Measurements from ENCODE around the gene AK1. TPM values are rescaled to one million over a fixed set of nuclear protein-coding genes. Genes with fewer than 3 reads are reported as not detected.

The AK1 gene
- total and polyA plus RNA-seq, 10 of the 15 experiments (the other 5 are each of a cell fraction or from before 2014, with no cell fraction given) = 0.23 to 3.1 (median 1.8) TPM

- TF ChIP-seq, protein P1, sequence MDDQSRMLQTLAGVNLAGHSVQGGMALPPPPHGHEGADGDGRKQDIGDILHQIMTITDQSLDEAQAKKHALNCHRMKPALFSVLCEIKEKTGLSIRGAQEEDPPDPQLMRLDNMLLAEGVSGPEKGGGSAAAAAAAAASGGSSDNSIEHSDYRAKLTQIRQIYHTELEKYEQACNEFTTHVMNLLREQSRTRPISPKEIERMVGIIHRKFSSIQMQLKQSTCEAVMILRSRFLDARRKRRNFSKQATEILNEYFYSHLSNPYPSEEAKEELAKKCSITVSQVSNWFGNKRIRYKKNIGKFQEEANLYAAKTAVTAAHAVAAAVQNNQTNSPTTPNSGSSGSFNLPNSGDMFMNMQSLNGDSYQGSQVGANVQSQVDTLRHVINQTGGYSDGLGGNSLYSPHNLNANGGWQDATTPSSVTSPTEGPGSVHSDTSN (IDR thresholded peaks at IDR 0.05; ENCODE audit: insufficient replicate concordance, low read depth, low read length) = no peak
- TF ChIP-seq TAF1 (IDR thresholded peaks at IDR 0.05; ENCODE audit: borderline replicate concordance, low read depth, low read length) = no peak
- TF ChIP-seq ZZZ3 (IDR thresholded peaks at IDR 0.05; ENCODE audit: control insufficient read depth, insufficient read length, low read depth) = no peak
- no peak for TF ChIP-seq RB1 (IDR thresholded peaks at IDR 0.05; ENCODE audit: borderline replicate concordance)
- no peak for TF ChIP-seq NR2F1 (conservative IDR thresholded peaks at IDR 0.05)
- TF ChIP-seq TCF7 (IDR thresholded peaks at IDR 0.05; ENCODE audit: borderline replicate concordance) = no peak
Observed at GRCh38 chr9:127857278-127857677, 20.2 kb downstream of the AK1 start (continued).

DNA sequence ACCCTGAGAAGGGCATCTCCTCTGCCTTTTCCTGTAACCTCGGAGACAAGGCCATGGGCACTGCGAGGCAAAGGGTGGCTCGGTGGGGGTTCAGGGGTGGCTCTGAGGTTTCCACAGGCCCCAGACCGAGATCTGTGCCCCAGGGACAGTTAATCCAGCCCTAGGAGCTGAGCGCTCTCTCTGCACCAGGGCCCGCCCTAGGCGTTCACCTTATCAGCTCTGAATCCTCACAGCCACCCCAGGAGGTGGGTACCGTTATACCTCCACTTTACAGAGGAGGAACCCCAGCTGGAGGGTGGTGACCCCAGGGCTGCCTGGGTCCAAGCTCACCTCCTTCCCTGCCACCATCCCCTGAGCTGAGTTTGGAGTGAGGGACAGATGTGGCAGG, 20.8 kb downstream of the AK1 start:
- Histone ChIP-seq H3K79me2 (ENCODE audit: control insufficient read depth, insufficient read depth, low read length) (peaks cover 8% of the 10 kb centered on the region), H2AFZ (ENCODE audit: control insufficient read depth, low read depth, low read length) (no peak overlapping the region), H3K9ac (ENCODE audit: control insufficient read depth, insufficient read depth, low read length) (no peak overlapping the region), H3K4me3 (no peak overlapping the region), H3K36me3 (ENCODE audit: control insufficient read depth in 2 of 2, insufficient read depth in 2 of 2, low read length in 1 of 2) (no peaks in the 10 kb centered on the region), H3K27ac (ENCODE audit: control insufficient read depth, insufficient read depth) (no peak overlapping the region), H3K27me3 (replicated peaks in 1 of 2; ENCODE audit: control insufficient read depth in 2 of 2, insufficient read depth in 2 of 2, low read length in 1 of 2) (no peaks in the 10 kb centered on the region), H4K20me1 (ENCODE audit: control insufficient read depth, insufficient read depth) (no peaks in the 10 kb centered on the region), H3K4me1 (ENCODE audit: control insufficient read depth, insufficient read depth, low read length) (peaks cover 6% of the 10 kb centered on the region), H3K9me3 (replicated peaks; ENCODE audit: control insufficient read depth, insufficient read depth, low read length) (no peaks in the 10 kb centered on the region), H3K4me2 (ENCODE audit: control insufficient read depth, insufficient read depth) (no peak overlapping the region)
- SMC1A ChIA-PET (ENCODE audit: uncharacterized antibody, unreplicated experiment) = interaction anchor here (1.7 kb wide), 1 partner anchor 9 kb away, joined by 4 read pairs; no protein-coding TSS in a partner anchor
- FAIRE-seq (no peak), DNase-seq (ENCODE audit: low read depth, low spot score) (no peak), ATAC-seq (no peak)
- RAD21 ChIA-PET (ENCODE audit: unreplicated experiment) = no interaction called here
- POLR2A ChIA-PET = interaction anchor here (0.6 kb wide), 1 partner anchor 10 kb away, joined by 3 read pairs; no protein-coding TSS in a partner anchor
- TF ChIP-seq ATF3 (IDR thresholded peaks at IDR 0.05; ENCODE audit: borderline replicate concordance, extremely low read depth, low read depth, low read length) = no peak
- no peak for TF ChIP-seq RB1 (IDR thresholded peaks at IDR 0.05; ENCODE audit: borderline replicate concordance)
- no peak for TF ChIP-seq CBX3 (IDR thresholded peaks at IDR 0.05; ENCODE audit: borderline replicate concordance, low read depth)
- TF ChIP-seq PAX5 (IDR thresholded peaks at IDR 0.05; ENCODE audit: borderline replicate concordance, low read depth, low read length) = no peak
- TF ChIP-seq KLF5 (IDR thresholded peaks at IDR 0.05; ENCODE audit: partially characterized antibody) = no peak
- TF ChIP-seq ATF7 (IDR thresholded peaks at IDR 0.05; ENCODE audit: low read depth) = no peak
- TF ChIP-seq ZNF217 (IDR thresholded peaks at IDR 0.05) = no peak
- no peak for TF ChIP-seq NRF1 (conservative IDR thresholded peaks at IDR 0.05; ENCODE audit: low read depth, low read length)
- TF ChIP-seq POU2F2 (IDR thresholded peaks at IDR 0.05; ENCODE audit: borderline replicate concordance, low read depth, low read length) = no peak
- no peak for TF ChIP-seq SP1 (IDR thresholded peaks at IDR 0.05; ENCODE audit: low read depth, low read length)
- in situ Hi-C loops (cut with MboI) = no loop called here
- BruUV-seq (replicated peaks) = no TSS peak
- intact Hi-C loops (cut with micrococcal nuclease; ENCODE audit: unreplicated experiment) = no loop called here
- WGBS (ENCODE audit: insufficient coverage, insufficient replicate concordance, low lambda C conversion rate, missing lambda C conversion rate) = 55% methylated on average over 8 of the region's 8 CpGs
- CTCF ChIA-PET = interaction anchor here (1.1 kb wide), 1 partner anchor 122 kb away, joined by 3 read pairs; the partner anchor contains the start of gene TOR2A

Measured in GM12878 (cell line).